Muscle layer of duodenum (tissue), 2 donors: Measurements from ENCODE around the gene TMEM178B.

Experiments used
- H3K27ac ChIP-seq: one replicate; pipeline ENCODE4 v1.7.0; 2013; ENCODE audit warnings: mild to moderate bottlenecking, low read length
- H3K27me3 ChIP-seq: one replicate; pipeline ENCODE4 v1.7.0; 2013; ENCODE audit warnings: low read depth, mild to moderate bottlenecking, control low read depth, low read length
- H3K36me3 ChIP-seq, 2 donors: one replicate each; pipeline ENCODE4 v1.7.0; 2013; ENCODE audit warnings: low read length in 2 of 2, control low read depth in 1 of 2, mild to moderate bottlenecking in 1 of 2; ENCODE audit not compliant: insufficient read depth in 2 of 2, control insufficient read depth in 1 of 2
- H3K4me1 ChIP-seq, 2 donors: one replicate each; pipeline ENCODE4 v1.7.0; 2013; ENCODE audit warnings: low read length in 2 of 2, mild to moderate bottlenecking in 2 of 2, control low read depth in 1 of 2, moderate library complexity in 1 of 2; ENCODE audit not compliant: insufficient read depth in 2 of 2, control insufficient read depth in 1 of 2
- H3K4me3 ChIP-seq, 2 donors: one replicate each; pipeline ENCODE4 v1.7.0; 2013; ENCODE audit warnings: low read length in 2 of 2, low read depth in 1 of 2, mild to moderate bottlenecking in 1 of 2
- H3K9me3 ChIP-seq, 2 donors: one replicate each; pipeline ENCODE4 v1.7.0; 2013; ENCODE audit warnings: low read length in 2 of 2, control low read depth in 1 of 2, mild to moderate bottlenecking in 1 of 2; ENCODE audit not compliant: control insufficient read depth in 1 of 2
- donor health status: healthy.

TMEM178B gene

GRCh38 chr7:141208539-141208938 is 134.7 kb downstream of the TMEM178B start:
- no peak overlapping the region for H3K4me3 ChIP-seq
- no peaks in the 10 kb centered on the region for H3K27me3 ChIP-seq
- no peak overlapping the region for H3K27ac ChIP-seq
- no peaks in the 10 kb centered on the region for H3K9me3 ChIP-seq
- no peaks in the 10 kb centered on the region for H3K4me1 ChIP-seq
- no peaks in the 10 kb centered on the region for H3K36me3 ChIP-seq

- Histone ChIP-seq H3K4me1 (no peaks in the 10 kb centered on the region), H3K27ac (no peak overlapping the region), H3K36me3 (no peaks in the 10 kb centered on the region), H3K4me3 (no peak overlapping the region), H3K27me3 (no peaks in the 10 kb centered on the region), H3K9me3 (no peaks in the 10 kb centered on the region)
Observed at GRCh38 chr7:141209454-141209853, 135.6 kb downstream of the TMEM178B start.

- no peak overlapping the region for H3K4me3 ChIP-seq
- H3K27me3 ChIP-seq, result no peaks in the 10 kb centered on the region
- H3K36me3 ChIP-seq, result no peaks in the 10 kb centered on the region
- H3K27ac ChIP-seq, result no peak overlapping the region
- H3K4me1 ChIP-seq, result no peaks in the 10 kb centered on the region
- no peaks in the 10 kb centered on the region for H3K9me3 ChIP-seq
Observed at GRCh38 chr7:141210862-141211261, 137.0 kb downstream of the TMEM178B start.

- Histone ChIP-seq H3K4me3 (no peak overlapping the region), H3K27me3 (no peaks in the 10 kb centered on the region), H3K36me3 (no peaks in the 10 kb centered on the region), H3K4me1 (no peaks in the 10 kb centered on the region), H3K27ac (no peak overlapping the region), H3K9me3 (no peaks in the 10 kb centered on the region)
Observed at GRCh38 chr7:141213226-141213625, 139.4 kb downstream of the TMEM178B start.

- Histone ChIP-seq H3K4me1 (no peaks in the 10 kb centered on the region), H3K27me3 (no peaks in the 10 kb centered on the region), H3K4me3 (no peak overlapping the region), H3K36me3 (no peaks in the 10 kb centered on the region), H3K9me3 (no peaks in the 10 kb centered on the region), H3K27ac (no peak overlapping the region)
Observed at GRCh38 chr7:141217938-141218337, 144.1 kb downstream of the TMEM178B start.

- Histone ChIP-seq H3K36me3 (no peaks in the 10 kb centered on the region), H3K4me1 (no peaks in the 10 kb centered on the region), H3K4me3 (no peak overlapping the region), H3K9me3 (no peaks in the 10 kb centered on the region), H3K27ac (no peak overlapping the region), H3K27me3 (no peaks in the 10 kb centered on the region)
Observed at GRCh38 chr7:141218941-141219340, 145.1 kb downstream of the TMEM178B start.

GRCh38 chr7:141220263-141220880 is 146.5 kb downstream of the TMEM178B start:
- Histone ChIP-seq H3K4me3 (no peak overlapping the region), H3K4me1 (no peaks in the 10 kb centered on the region), H3K36me3 (no peaks in the 10 kb centered on the region), H3K9me3 (no peaks in the 10 kb centered on the region), H3K27me3 (no peaks in the 10 kb centered on the region), H3K27ac (no peak overlapping the region)

- Histone ChIP-seq H3K27ac (no peak overlapping the region), H3K4me1 (no peaks in the 10 kb centered on the region), H3K4me3 (no peak overlapping the region), H3K9me3 (no peaks in the 10 kb centered on the region), H3K27me3 (no peaks in the 10 kb centered on the region), H3K36me3 (no peaks in the 10 kb centered on the region)
Observed at GRCh38 chr7:141221007-141221612, 147.2 kb downstream of the TMEM178B start.

- Histone ChIP-seq H3K9me3 (no peaks in the 10 kb centered on the region), H3K27ac (no peak overlapping the region), H3K4me3 (no peak overlapping the region), H3K27me3 (no peaks in the 10 kb centered on the region), H3K4me1 (no peaks in the 10 kb centered on the region), H3K36me3 (no peaks in the 10 kb centered on the region)
Observed at GRCh38 chr7:141225916-141226618, 152.2 kb downstream of the TMEM178B start.

GRCh38 chr7:141227454-141227853 is 153.6 kb downstream of the TMEM178B start:
- no peak overlapping the region for H3K4me3 ChIP-seq
- no peaks in the 10 kb centered on the region for H3K27me3 ChIP-seq
- no peaks in the 10 kb centered on the region for H3K36me3 ChIP-seq
- no peak overlapping the region for H3K27ac ChIP-seq
- no peaks in the 10 kb centered on the region for H3K4me1 ChIP-seq
- H3K9me3 ChIP-seq, result no peaks in the 10 kb centered on the region

- Histone ChIP-seq H3K36me3 (no peaks in the 10 kb centered on the region), H3K4me3 (no peak overlapping the region), H3K27ac (no peak overlapping the region), H3K9me3 (no peaks in the 10 kb centered on the region), H3K4me1 (no peaks in the 10 kb centered on the region), H3K27me3 (no peaks in the 10 kb centered on the region)
Observed at GRCh38 chr7:141228482-141228881, 154.6 kb downstream of the TMEM178B start.
